CD4-positive, alpha-beta T cell treated with Interferon alpha-2 for 1 hour (primary cell): ENCODE measurements around the gene CFI.

ENCODE experiments used
- DNase-seq, 2 donors: peaks; one replicate each; pipeline ENCODE4 v3.0.0-alpha.2; 2020 to 2022

The CFI gene

GRCh38 chr4:109801895-109802319, at the start of gene CFI:
TSS of gene CFI (minus strand) at chr4:109801999. CDS start at chr4:109801971, 28 bp downstream.
- no peak for DNase-seq

DNA sequence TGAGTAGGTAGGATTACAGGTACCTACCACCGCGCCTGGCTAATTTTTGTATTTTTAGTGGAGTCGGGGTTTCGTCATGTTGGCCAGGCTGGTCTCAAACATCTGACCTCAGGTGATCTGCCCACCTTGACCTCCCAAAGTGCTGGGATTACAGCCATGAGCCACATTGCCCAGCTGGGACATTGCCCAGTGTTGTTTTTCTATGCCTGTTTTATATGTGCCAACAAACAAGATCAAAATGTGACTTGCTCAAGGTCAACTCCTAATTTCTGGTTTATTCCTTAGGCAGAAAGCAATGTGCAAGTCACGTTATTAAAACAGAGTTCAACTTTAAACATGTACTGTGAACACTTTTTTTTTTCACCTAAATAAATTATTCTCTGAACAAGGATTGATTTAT, 48.8 kb upstream of the CFI start:
- DNase-seq, result no peak

GRCh38 chr4:109848501-109848900, 46.7 kb upstream of the CFI start:
- DNase-seq, result no peak

- DNase-seq, result no peak
Measured at GRCh38 chr4:109847896-109848442, 46.2 kb upstream of the CFI start, which contains the start of gene LRIT3. TSS of gene LRIT3 (plus strand) at chr4:109848107. CDS start at chr4:109848202, 95 bp downstream.

DNA sequence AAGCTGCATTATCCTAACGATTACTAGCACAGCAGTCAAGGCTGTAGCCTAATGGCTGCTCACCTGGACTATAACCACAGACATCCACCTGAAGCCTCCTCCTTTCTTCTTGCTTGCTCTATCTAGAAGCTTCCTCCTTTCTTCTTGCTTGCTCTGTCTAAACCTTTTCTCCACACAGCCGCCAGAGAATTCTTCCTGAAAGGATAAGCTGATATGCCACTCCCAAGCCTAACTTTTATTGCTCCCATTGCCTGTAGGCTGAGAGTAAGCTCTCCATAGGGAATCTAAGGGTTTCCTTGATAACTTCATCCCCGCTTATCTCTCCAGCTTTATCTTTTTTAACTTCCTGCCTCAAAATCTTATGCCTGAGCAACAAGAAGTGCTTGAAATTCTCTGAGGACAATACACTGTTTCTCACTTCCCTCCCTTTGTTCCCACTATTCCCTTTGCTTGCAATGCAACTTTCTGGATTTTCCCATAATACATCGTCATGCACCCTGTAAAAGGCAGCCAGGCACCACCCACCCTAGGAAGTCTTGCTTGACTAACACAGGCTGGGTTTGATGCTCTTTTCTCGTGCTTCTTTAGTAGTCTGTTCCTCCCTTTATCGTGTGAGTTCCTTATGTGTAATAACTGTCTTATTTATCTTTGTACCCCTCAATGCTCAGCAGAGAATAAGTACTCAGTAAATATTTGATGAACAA, 44.7 kb upstream of the CFI start:
- no peak for DNase-seq

- DNase-seq, result no peak
Measured at GRCh38 chr4:109836985-109837384, 35.2 kb upstream of the CFI start.

DNA sequence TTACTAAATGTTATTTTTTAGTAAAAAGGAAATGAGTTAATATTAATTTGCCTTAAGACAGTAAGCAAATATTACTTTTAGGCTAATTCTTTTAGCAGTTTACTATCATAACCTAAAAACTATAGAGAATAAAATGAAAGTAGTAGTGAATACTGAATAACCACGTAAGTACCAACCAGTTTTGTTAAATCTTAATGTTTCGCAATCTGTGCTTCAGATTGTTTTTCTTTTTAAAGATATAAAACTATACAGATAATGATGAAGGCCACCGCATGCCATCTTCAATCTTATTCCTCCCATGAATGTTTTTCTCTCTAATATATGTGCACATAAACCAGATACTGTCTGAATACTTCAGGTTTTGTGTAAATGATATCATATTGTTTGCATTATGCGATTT, 32.0 kb upstream of the CFI start:
- no peak for DNase-seq

DNA sequence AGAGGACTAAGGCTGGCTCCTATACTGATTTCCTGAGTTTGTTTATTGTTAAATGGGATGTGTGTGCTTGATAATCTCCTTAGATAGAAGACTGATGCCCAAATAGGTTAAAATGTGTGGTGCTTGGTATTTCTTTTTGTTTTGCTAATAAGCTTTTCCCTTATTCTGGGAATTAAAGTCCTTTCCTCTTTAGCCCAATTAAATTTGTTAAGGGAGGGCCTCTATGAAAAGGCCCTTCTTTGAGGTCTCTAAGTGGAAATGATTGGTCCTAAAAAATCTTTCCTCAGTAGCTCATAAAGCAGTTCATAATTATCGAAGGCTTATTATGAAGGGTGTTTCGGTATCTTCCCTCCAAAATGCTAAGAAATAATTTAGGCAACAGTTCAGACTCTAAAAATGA, 25.9 kb upstream of the CFI start, which contains the start of gene RRH:
RRH (plus strand) TSS at position 301 of the 400 bp plus-strand sequence; CDS start at position 357, 56 bp downstream.
- no peak for DNase-seq

DNA sequence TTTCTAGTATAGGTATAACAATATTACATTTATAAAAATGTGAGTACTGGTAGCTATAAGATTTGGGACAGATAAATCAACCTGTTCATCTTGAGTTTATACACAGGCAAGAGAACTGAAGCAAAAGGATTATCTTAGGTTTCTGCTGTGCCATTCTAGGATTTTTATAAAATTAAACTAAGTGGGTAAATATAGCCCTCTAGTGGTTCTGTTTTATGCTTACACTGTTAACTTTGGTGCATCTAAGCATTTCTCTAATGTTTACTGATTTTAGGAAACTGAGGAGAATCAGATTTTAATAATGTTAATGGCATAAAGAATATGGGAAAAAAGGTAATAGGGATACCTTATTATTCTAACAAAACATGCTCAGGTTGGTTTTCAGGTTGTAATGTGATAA, 24.9 kb upstream of the CFI start:
- peak in 1 of 2 donors; percentile 41 for DNase-seq

GRCh38 chr4:109821185-109821584, 19.4 kb upstream of the CFI start:
- no peak for DNase-seq

GRCh38 chr4:109820563-109820962, 18.8 kb upstream of the CFI start:
- DNase-seq, result no peak

GRCh38 chr4:109818268-109818667, 16.5 kb upstream of the CFI start:
- DNase-seq, result no peak

DNA sequence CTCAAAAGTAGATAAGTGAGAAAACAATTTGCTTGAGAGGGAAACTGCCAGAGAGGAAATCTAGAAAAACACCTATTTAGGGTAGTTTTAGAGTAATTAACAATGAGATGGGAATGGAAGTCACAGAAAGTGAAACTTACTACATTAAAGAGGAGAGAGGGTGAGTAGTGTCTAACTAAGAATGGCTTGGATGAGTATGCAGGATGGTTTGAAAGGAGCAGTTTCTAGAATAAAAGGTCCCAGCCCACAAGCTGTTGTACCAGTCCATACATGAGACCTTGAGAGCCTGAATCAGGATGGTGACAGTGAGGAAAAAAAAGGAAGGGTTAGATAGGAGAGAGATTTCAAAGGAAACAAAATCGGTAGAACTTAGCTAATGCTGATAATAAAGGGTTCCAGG, 15.1 kb upstream of the CFI start:
- no peak for DNase-seq

GRCh38 chr4:109816082-109816442, 14.3 kb upstream of the CFI start:
- DNase-seq, result peak; percentile 19 to 63

DNA sequence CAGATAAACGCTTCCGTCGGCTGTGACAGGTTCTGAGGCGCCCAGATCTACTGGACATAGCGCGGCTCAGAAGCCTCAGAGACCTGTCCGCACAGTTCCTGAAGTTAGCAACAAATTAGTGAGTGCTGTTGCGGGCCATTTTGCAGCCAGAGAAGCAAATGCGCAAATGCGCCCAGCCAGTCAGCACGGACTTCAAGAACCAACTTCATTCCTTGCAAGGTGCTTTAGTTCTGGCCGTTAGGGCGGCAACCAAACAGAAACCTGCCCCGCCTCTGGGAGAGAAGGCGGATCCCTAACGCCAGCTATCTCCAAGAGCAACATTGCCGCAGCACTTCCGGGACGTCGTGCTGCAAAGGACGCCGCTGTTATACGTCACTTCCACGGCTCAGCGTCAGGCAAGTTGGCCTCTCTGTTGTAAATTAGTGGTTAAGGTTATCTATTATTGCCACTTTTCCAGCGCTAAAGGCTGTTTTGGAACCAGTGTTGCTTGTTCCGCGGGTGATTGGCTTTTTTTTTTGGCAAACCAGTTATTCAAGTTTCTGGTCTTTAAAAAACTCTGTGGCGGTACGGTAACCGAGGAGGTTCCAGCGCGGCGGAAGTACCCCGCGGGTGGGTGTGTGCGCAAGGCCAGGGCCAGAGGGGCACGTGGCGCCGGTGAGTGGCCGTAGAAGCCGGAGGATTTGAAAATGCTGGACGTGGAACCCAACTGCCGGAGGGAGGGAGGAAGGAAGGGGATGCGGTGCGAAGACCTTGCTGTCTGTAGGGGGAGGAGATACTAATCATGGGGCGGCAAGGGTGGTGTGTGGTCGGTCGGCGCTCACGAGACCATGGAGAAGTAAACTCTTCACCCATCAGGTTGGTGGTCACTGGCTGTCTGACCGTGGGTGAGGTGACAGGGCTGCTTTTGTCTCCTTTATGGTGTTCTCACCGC, 13.6 kb upstream of the CFI start, which contains the start of gene GAR1:
GAR1 (plus strand) TSS at position 612 of the 931 bp plus-strand sequence. CDS start 403 bp downstream, outside the sequence.
- peak; percentile 87 to 90 for DNase-seq

- no peak for DNase-seq
Measured at GRCh38 chr4:109811707-109812106, 9.9 kb upstream of the CFI start.

DNA sequence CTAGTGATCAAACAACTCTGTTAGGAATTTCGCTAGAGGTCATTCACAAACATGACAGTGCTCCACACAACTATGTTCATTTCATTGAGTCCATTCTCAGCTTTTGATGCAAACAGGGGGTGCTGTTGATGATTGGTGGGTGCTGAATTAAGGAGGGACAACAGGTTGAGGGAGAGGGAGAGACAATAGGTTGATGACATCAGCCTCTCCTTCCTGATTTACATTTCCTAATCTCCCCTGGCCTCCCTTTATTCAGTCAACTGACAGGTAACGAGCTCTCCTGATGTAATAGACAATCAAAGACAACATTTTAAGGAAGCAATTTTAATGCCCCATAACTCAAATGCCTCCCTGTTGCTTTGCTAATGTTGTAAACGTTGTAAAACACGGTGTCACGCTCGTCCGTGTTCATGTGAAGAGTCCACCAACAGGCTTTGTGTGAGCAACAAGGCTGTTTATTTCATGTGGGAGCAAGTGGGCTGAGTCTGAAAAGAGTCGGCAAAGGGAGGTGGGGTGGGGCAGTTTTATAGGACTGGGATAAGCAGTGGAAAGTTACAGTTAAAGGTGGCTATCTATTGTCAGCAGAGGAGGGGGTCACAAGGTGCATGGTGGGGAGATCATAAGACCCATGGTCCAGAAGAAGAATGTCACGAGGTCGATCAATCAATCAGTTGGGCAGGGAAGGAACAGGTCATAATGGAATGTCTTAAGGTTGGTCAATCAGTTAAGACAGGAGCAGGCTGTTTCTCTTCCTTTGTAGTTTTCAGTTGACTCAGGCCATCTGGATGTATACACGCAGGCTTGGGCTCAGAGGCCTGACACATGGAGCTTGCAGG, 9.0 kb upstream of the CFI start:
- no peak for DNase-seq

GRCh38 chr4:109809655-109810054, 7.9 kb upstream of the CFI start:
- DNase-seq, result no peak

- peak; percentile 12 to 54 for DNase-seq
Measured at GRCh38 chr4:109803924-109804571, 2.2 kb upstream of the CFI start.

DNA sequence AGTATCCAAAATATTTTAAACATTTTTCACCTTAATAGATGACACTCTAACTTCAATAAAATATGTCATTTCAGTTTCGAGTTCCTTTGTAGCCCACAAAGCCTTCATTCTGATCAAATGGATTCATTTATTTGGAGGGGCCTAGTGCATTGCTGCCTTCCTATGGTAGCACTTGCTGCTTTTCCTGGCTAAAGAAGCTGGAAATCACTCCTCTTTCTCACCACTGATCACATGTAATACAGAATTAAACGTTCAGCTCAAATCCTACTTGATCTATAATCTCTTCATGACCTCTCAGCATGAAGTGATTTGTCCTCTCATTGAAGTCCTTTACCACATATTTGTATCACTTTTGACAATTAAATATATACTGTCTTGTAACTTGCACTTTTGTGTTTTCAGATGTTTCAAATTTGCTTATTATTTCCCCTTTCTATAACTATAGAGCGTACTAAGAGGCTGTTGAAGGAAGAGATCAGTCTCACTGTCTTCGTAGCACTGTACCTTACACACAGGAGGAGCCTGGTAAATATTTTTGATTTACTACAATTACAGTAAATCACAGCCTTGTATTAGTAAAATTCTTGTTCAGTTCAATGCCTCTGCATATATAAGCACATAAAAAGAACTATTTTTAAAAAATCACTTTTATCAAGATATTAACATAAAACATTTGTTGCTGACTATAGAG, 555 bp downstream of the CFI start:
- DNase-seq, result no peak

DNA sequence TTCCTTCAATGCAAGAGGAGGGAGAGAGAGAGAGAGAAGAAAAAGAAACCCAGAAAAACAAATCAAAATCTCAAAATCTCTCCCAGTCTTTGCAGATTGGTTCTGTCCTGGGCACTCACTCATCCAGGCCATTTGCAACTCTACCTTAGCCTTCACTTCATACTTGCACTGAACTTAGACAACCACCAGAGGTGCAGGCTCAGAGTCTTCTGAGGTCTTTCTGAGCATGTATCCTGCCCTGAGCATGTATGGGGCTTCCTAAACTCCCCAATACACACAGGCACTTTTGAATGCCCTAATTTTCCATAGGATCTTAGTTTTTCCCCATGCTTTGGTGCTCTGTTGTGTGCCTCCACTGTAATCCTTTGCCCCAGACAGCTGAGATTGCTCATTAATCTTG, 2.9 kb downstream of the CFI start:
- DNase-seq, result no peak
